Keratinocyte (primary cell): ENCODE measurements around the gene PAFAH2. TPM values are rescaled to one million over a fixed set of nuclear protein-coding genes. Genes with fewer than 3 reads are reported as not detected.

ENCODE experiments used
- DNase-seq: peaks from one replicate; pipeline ENCODE4 v3.0.0-alpha.2; 2011; ENCODE audit warnings: low read depth, missing footprints, low spot score
- FAIRE-seq: peaks from 2 replicates; lab custom pipeline; 2011; peaks lifted over from hg19 to GRCh38; lab: Jason Lieb, UNC
- H2AFZ ChIP-seq: 2 replicates; pipeline ENCODE4 v1.6.0; 2012; ENCODE audit warnings: low read length, control low read depth, inconsistent platforms; ENCODE audit not compliant: control insufficient read depth
- H3K27ac ChIP-seq: 2 replicates; pipeline ENCODE4 v1.5.1; 2011; ENCODE audit warnings: low read length; ENCODE audit not compliant: control insufficient read depth, insufficient read depth
- H3K27me3 ChIP-seq: 3 replicates; pipeline ENCODE4 v1.6.0; 2011; ENCODE audit warnings: low read length; ENCODE audit not compliant: control insufficient read depth, insufficient read depth; ENCODE audit errors: extremely low read depth
- H3K36me3 ChIP-seq, 2 experiments: 2 replicates in 1 of 2; 3 replicates in 1 of 2; pipeline ENCODE4 v1.5.1; 2011; ENCODE audit warnings: low read length in 2 of 2, mild to moderate bottlenecking in 1 of 2; ENCODE audit not compliant: control insufficient read depth in 2 of 2, insufficient read depth in 2 of 2; ENCODE audit errors: extremely low read depth in 1 of 2
- H3K4me1 ChIP-seq: 3 replicates; pipeline ENCODE4 v1.5.1; 2011; ENCODE audit warnings: low read length; ENCODE audit not compliant: control insufficient read depth, insufficient read depth; ENCODE audit errors: extremely low read depth
- H3K4me2 ChIP-seq: 3 replicates; pipeline ENCODE4 v1.6.0; 2011; ENCODE audit warnings: low read depth, low read length; ENCODE audit not compliant: control insufficient read depth, insufficient read depth; ENCODE audit errors: extremely low read depth
- H3K4me3 ChIP-seq, 3 experiments: fragments of 200-600 bp in 1 of 3; sonication (generic) in 1 of 3; 2 replicates in 2 of 3; 3 replicates in 1 of 3; pipeline ENCODE4 v1.5.1; 2011 to 2016; ENCODE audit warnings: low read length in 3 of 3, mild to moderate bottlenecking in 3 of 3, control low read depth in 2 of 3, inconsistent platforms in 1 of 3, low read depth in 1 of 3, mixed read lengths in 1 of 3, mixed run types in 1 of 3, moderate library complexity in 1 of 3; ENCODE audit not compliant: control insufficient read depth in 2 of 3, insufficient read depth in 2 of 3; ENCODE audit errors: extremely low read depth in 1 of 3
- H3K79me2 ChIP-seq: 2 replicates; pipeline ENCODE4 v1.6.0; 2012; ENCODE audit warnings: low read length; ENCODE audit not compliant: control insufficient read depth, insufficient read depth
- H3K9ac ChIP-seq: 3 replicates; pipeline ENCODE4 v1.6.0; 2011; ENCODE audit warnings: low read length; ENCODE audit not compliant: control insufficient read depth, insufficient read depth; ENCODE audit errors: extremely low read depth
- H3K9me1 ChIP-seq: 3 replicates; pipeline ENCODE4 v1.6.0; 2011; ENCODE audit warnings: low read length; ENCODE audit not compliant: control insufficient read depth, insufficient read depth; ENCODE audit errors: extremely low read depth
- H3K9me3 ChIP-seq: 2 replicates; pipeline ENCODE4 v1.5.1; 2012; ENCODE audit warnings: low read depth, low read length; ENCODE audit not compliant: control insufficient read depth
- H4K20me1 ChIP-seq: 3 replicates; pipeline ENCODE4 v1.6.0; 2011; ENCODE audit warnings: low read length; ENCODE audit not compliant: control insufficient read depth, insufficient read depth; ENCODE audit errors: extremely low read depth
- EZH2 ChIP-seq: IDR thresholded peaks from one replicate; pipeline ENCODE4 v1.6.1; 2012; ENCODE audit warnings: inconsistent platforms, mild to moderate bottlenecking, low read length, moderate library complexity
- dilution Hi-C: fragments of 300-500 bp; cut with MboI; formaldehyde crosslinking; loops from one replicate; pipeline ENCODE4 v1.7.0; 2020; ENCODE audit warnings: low sequenced_read_pairs; ENCODE audit not compliant: extremely low pct_ligation_motif_present
- polyA plus RNA-seq, 5 experiments: library from polyadenylated mRNA; depleted of rRNA in 3 of 5; stranded (reverse) in 3 of 5; stranded (forward) in 1 of 5; unstranded in 1 of 5; fragments of >200 nt; gene quantifications; 1 replicate in 1 of 5; 2 replicates in 3 of 5; 3 replicates in 1 of 5; pipeline versions ENCODE4 v1.2.1 to v1.2.3, GENCODE V29; 2011 to 2012; ENCODE audit warnings: missing spikeins in 2 of 5, low read depth in 1 of 5, low replicate concordance in 1 of 5
- TF ChIP-seq, protein P1 (sequence below), 3 experiments: IDR thresholded peaks in 1 of 3; conservative IDR thresholded peaks in 1 of 3; optimal IDR thresholded peaks in 1 of 3; 2 replicates in 2 of 3; 3 replicates in 1 of 3; pipeline versions ENCODE3 to v1.5.1; 2011; ENCODE audit warnings: low read length in 3 of 3, mild to moderate bottlenecking in 3 of 3, moderate library complexity in 2 of 3, control low read depth in 1 of 3, inconsistent platforms in 1 of 3; ENCODE audit not compliant: insufficient read depth in 2 of 3; ENCODE audit errors: extremely low read depth in 1 of 3

Gene PAFAH2
- polyA plus RNA-seq, 1 donor (not counting 4 experiments of a cell fraction or from before 2014, with no cell fraction given) = 15.5 TPM

- no peaks in the 10 kb centered on the region for H3K4me1 ChIP-seq
- H3K27me3 ChIP-seq = peaks cover 75% of the 10 kb centered on the region
- TF ChIP-seq, protein P1, sequence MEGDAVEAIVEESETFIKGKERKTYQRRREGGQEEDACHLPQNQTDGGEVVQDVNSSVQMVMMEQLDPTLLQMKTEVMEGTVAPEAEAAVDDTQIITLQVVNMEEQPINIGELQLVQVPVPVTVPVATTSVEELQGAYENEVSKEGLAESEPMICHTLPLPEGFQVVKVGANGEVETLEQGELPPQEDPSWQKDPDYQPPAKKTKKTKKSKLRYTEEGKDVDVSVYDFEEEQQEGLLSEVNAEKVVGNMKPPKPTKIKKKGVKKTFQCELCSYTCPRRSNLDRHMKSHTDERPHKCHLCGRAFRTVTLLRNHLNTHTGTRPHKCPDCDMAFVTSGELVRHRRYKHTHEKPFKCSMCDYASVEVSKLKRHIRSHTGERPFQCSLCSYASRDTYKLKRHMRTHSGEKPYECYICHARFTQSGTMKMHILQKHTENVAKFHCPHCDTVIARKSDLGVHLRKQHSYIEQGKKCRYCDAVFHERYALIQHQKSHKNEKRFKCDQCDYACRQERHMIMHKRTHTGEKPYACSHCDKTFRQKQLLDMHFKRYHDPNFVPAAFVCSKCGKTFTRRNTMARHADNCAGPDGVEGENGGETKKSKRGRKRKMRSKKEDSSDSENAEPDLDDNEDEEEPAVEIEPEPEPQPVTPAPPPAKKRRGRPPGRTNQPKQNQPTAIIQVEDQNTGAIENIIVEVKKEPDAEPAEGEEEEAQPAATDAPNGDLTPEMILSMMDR (optimal IDR thresholded peaks at IDR 0.05 in 1 of 3, IDR thresholded peaks at IDR 0.05 in 1 of 3, conservative IDR thresholded peaks at IDR 0.05 in 1 of 3; ENCODE audit: extremely low read depth in 1 of 3, insufficient read depth in 2 of 3, low read length in 3 of 3) = no peak
- no peak for TF ChIP-seq EZH2
- dilution Hi-C loops = no loop called here
- H4K20me1 ChIP-seq = peaks cover 3% of the 10 kb centered on the region
- H3K27ac ChIP-seq = no peak overlapping the region
- H3K9me1 ChIP-seq = no peaks in the 10 kb centered on the region
- H3K4me2 ChIP-seq = no peak overlapping the region
- DNase-seq (no peak), FAIRE-seq (no peak)
- no peaks in the 10 kb centered on the region for H3K79me2 ChIP-seq
- no peaks in the 10 kb centered on the region for H3K36me3 ChIP-seq
- no peak overlapping the region for H2AFZ ChIP-seq
- H3K4me3 ChIP-seq = no peak overlapping the region
- H3K9ac ChIP-seq = no peak overlapping the region
- H3K9me3 ChIP-seq = no peaks in the 10 kb centered on the region
These were observed 47.3 kb upstream of the PAFAH2 start for GRCh38 chr1:26044971-26045721.

DNA sequence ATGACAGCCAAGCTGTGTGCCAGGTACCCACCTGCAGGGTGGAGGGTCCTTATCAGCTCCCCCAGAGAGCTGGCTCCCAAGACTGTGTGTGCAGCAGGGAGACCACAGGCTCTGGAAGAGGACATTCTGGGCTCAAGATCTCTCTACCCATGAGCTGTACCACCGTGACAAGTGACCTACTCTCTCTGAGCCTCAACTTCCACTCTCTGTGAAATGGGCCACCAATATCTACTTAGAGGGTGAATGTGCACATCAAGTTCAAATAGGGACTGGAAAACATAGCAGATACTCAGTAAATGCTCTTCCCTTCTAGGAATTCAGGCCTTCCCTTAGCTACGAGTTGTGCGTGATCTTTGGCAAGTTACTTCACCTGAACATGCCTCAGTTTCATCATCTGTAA, 46.6 kb upstream of the PAFAH2 start:
- no peaks in the 10 kb centered on the region for H3K79me2 ChIP-seq
- no peak overlapping the region for H3K4me2 ChIP-seq
- dilution Hi-C loops = no loop called here
- no peak overlapping the region for H2AFZ ChIP-seq
- H3K9ac ChIP-seq = no peak overlapping the region
- H3K4me1 ChIP-seq = no peaks in the 10 kb centered on the region
- no peaks in the 10 kb centered on the region for H3K9me3 ChIP-seq
- H3K4me3 ChIP-seq = no peak overlapping the region
- no peaks in the 10 kb centered on the region for H3K36me3 ChIP-seq
- peaks cover 71% of the 10 kb centered on the region for H3K27me3 ChIP-seq
- no peak overlapping the region for H3K27ac ChIP-seq
- no peaks in the 10 kb centered on the region for H3K9me1 ChIP-seq
- DNase-seq = no peak
- TF ChIP-seq, protein P1 (optimal IDR thresholded peaks at IDR 0.05 in 1 of 3, IDR thresholded peaks at IDR 0.05 in 1 of 3, conservative IDR thresholded peaks at IDR 0.05 in 1 of 3; ENCODE audit: extremely low read depth in 1 of 3, insufficient read depth in 2 of 3, low read length in 3 of 3) = no peak
- no peak for TF ChIP-seq EZH2
- H4K20me1 ChIP-seq = peaks cover 3% of the 10 kb centered on the region
- no peak for FAIRE-seq
